Sigmoid colon (tissue), 7 donors: ENCODE results near the gene SNTG2. TPM values are rescaled to one million over a fixed set of nuclear protein-coding genes. Genes with fewer than 3 reads are reported as not detected.

Experiments used
- DNase-seq: peaks from one replicate; pipeline ENCODE4 v3.0.0-alpha.2; 2019
- H3K27ac ChIP-seq, 4 donors: fragments of 200-600 bp; sonication (generic); one replicate each; pipeline ENCODE4 v1.5.1; 2016 to 2019; ENCODE audit warnings: mild to moderate bottlenecking in 1 of 4
- H3K27me3 ChIP-seq, 3 donors: fragments of 200-600 bp; sonication (generic); one replicate each; pipeline ENCODE4 v1.5.1; 2019; ENCODE audit warnings: mild to moderate bottlenecking in 1 of 3
- H3K36me3 ChIP-seq, 4 donors: fragments of 200-600 bp; sonication (generic); one replicate each; pipeline ENCODE4 v1.5.1; 2016 to 2019
- H3K4me1 ChIP-seq, 4 donors: fragments of 200-600 bp; sonication (generic); one replicate each; pipeline ENCODE4 v1.5.1; 2017 to 2019
- H3K4me3 ChIP-seq, 4 donors: fragments of 200-600 bp; sonication (generic); one replicate each; pipeline ENCODE4 v1.5.1; 2017 to 2019; ENCODE audit warnings: mild to moderate bottlenecking in 2 of 4, moderate library complexity in 1 of 4
- H3K9me3 ChIP-seq, 4 donors: fragments of 200-600 bp in 3 of 4; sonication (generic) in 3 of 4; one replicate each; pipeline versions ENCODE4 v1.5.1 to v1.6.1; 2013 to 2019
- EP300 ChIP-seq, 4 donors: sonication (generic); formaldehyde crosslinking; IDR thresholded peaks; one replicate each; pipeline ENCODE4 v1.6.1; 2017; ENCODE audit warnings: antibody characterized with exemption in 4 of 4
- POLR2A ChIP-seq, 2 donors: fragments of 450-650 bp; IDR thresholded peaks; one replicate each; pipeline ENCODE4 v1.6.1; 2016; ENCODE audit warnings: antibody characterized with exemption in 2 of 2, mild to moderate bottlenecking in 2 of 2, moderate library complexity in 2 of 2
- POLR2AphosphoS5 ChIP-seq, 4 donors: sonication (generic); formaldehyde crosslinking; IDR thresholded peaks; one replicate each; pipeline ENCODE4 v1.6.1; 2017; ENCODE audit warnings: antibody characterized with exemption in 4 of 4
- WGBS, 2 donors: extraction: QIAGEN DNeasy Blood & Tissue Kit; methylation state at CpG; one replicate each; pipeline ENCODE4 v1.1.7; 2013; 5-methylcytosine and 5-hydroxymethylcytosine counted together
- intact Hi-C: fragments of 100-400 bp; cut with DNase I; formaldehyde crosslinking; loops from one replicate; pipeline ENCODE4 v1.15.1; 2023
- polyA plus RNA-seq, 3 donors: library from polyadenylated mRNA; stranded (reverse); fragments of 200-250 nt; gene quantifications; one replicate each; pipeline ENCODE4 v1.2.3, GENCODE V29; 2013
- total RNA-seq, 4 donors: library from RNA; depleted of rRNA; stranded (reverse); fragments of >200 nt; gene quantifications; one replicate each; pipeline ENCODE4 v1.1.0, GENCODE V29; 2016
- TF ChIP-seq, protein P1 (sequence below), 4 experiments: fragments of 450-650 bp in 3 of 4; fragments of 200-600 bp in 1 of 4; IDR thresholded peaks; one replicate each; pipeline ENCODE4 v1.5.1; 2016 to 2019; ENCODE audit warnings: antibody characterized with exemption in 4 of 4, mild to moderate bottlenecking in 3 of 4, moderate library complexity in 2 of 4
- donor health status: healthy with polysubstance abuse.
- donor health status: Bipolar disorder and iron deficiency.
- donor health status: healthy.

The SNTG2 gene
- total and polyA plus RNA-seq, 7 donors, result 0.60 to 5.2 (median 1.9) TPM; not detected in 1

- no peak for DNase-seq
- TF ChIP-seq EP300 (IDR thresholded peaks at IDR 0.05) (no peak), POLR2A (IDR thresholded peaks at IDR 0.05) (no peak), POLR2AphosphoS5 (IDR thresholded peaks at IDR 0.05) (no peak)
- TF ChIP-seq, protein P1, sequence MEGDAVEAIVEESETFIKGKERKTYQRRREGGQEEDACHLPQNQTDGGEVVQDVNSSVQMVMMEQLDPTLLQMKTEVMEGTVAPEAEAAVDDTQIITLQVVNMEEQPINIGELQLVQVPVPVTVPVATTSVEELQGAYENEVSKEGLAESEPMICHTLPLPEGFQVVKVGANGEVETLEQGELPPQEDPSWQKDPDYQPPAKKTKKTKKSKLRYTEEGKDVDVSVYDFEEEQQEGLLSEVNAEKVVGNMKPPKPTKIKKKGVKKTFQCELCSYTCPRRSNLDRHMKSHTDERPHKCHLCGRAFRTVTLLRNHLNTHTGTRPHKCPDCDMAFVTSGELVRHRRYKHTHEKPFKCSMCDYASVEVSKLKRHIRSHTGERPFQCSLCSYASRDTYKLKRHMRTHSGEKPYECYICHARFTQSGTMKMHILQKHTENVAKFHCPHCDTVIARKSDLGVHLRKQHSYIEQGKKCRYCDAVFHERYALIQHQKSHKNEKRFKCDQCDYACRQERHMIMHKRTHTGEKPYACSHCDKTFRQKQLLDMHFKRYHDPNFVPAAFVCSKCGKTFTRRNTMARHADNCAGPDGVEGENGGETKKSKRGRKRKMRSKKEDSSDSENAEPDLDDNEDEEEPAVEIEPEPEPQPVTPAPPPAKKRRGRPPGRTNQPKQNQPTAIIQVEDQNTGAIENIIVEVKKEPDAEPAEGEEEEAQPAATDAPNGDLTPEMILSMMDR (IDR thresholded peaks at IDR 0.05), result no peak
- Histone ChIP-seq H3K36me3 (no peaks in the 10 kb centered on the region), H3K4me3 (no peak overlapping the region), H3K9me3 (no peaks in the 10 kb centered on the region), H3K27me3 (no peaks in the 10 kb centered on the region), H3K27ac (no peak overlapping the region), H3K4me1 (no peaks in the 10 kb centered on the region)
- WGBS, 2 donors, result 78 to 88% methylated on average over 15 of the region's 15 CpGs
- intact Hi-C loops, result no loop called here
These were observed 282.6 kb downstream of the SNTG2 start for GRCh38 chr2:1233281-1233680.

- TF ChIP-seq POLR2AphosphoS5 (IDR thresholded peaks at IDR 0.05), result no peak
- TF ChIP-seq POLR2A (IDR thresholded peaks at IDR 0.05), result no peak
- no peak for TF ChIP-seq EP300 (IDR thresholded peaks at IDR 0.05)
- TF ChIP-seq, protein P1 (IDR thresholded peaks at IDR 0.05), result no peak
- no peaks in the 10 kb centered on the region for H3K9me3 ChIP-seq
- intact Hi-C loops, result no loop called here
- DNase-seq, result no peak
- no peaks in the 10 kb centered on the region for H3K4me1 ChIP-seq
- WGBS, 2 donors, result 82 to 83% methylated on average over 13 of the region's 13 CpGs
- no peak overlapping the region for H3K4me3 ChIP-seq
- no peaks in the 10 kb centered on the region for H3K36me3 ChIP-seq
- no peaks in the 10 kb centered on the region for H3K27me3 ChIP-seq
- H3K27ac ChIP-seq, result no peak overlapping the region
These were observed 284.2 kb downstream of the SNTG2 start for GRCh38 chr2:1234731-1235308.

GRCh38 chr2:1235806-1236205 is 285.2 kb downstream of the SNTG2 start:
- Histone ChIP-seq H3K27ac (no peak overlapping the region), H3K9me3 (no peaks in the 10 kb centered on the region), H3K4me3 (no peak overlapping the region), H3K27me3 (no peaks in the 10 kb centered on the region), H3K36me3 (no peaks in the 10 kb centered on the region), H3K4me1 (no peaks in the 10 kb centered on the region)
- no peak for DNase-seq
- 79 to 82% methylated on average over 5 of the region's 5 CpGs for WGBS, 2 donors
- no peak for TF ChIP-seq POLR2AphosphoS5 (IDR thresholded peaks at IDR 0.05)
- TF ChIP-seq, protein P1 (IDR thresholded peaks at IDR 0.05), result no peak
- TF ChIP-seq EP300 (IDR thresholded peaks at IDR 0.05), result no peak
- TF ChIP-seq POLR2A (IDR thresholded peaks at IDR 0.05), result no peak
- intact Hi-C loops, result no loop called here

DNA sequence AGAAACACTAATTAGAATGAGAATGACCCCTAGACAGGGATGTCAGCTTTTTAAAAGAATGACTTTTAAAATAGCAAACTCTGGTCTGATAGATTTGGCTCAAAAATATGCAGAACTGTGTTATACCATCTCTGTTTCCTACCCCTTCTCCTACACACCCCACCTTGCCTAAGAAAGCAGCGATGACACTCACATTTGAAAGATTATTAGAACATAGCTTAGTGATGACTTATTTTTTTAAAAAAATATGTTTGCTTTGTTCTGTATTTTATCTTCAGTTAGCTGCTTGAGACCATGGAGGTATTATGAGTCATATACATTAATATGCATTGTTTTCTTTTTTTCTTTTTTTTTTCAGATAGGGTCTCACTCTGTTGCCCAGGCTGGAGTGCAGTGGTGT is 286.0 kb downstream of the SNTG2 start:
- H3K27ac ChIP-seq, result no peak overlapping the region
- no peaks in the 10 kb centered on the region for H3K4me1 ChIP-seq
- 91 to 92% methylated on average over 1 of the region's 1 CpG for WGBS, 2 donors
- TF ChIP-seq POLR2AphosphoS5 (IDR thresholded peaks at IDR 0.05), result no peak
- no peak overlapping the region for H3K4me3 ChIP-seq
- no peaks in the 10 kb centered on the region for H3K36me3 ChIP-seq
- intact Hi-C loops, result no loop called here
- H3K9me3 ChIP-seq, result no peaks in the 10 kb centered on the region
- no peak for DNase-seq
- H3K27me3 ChIP-seq, result no peaks in the 10 kb centered on the region

DNA sequence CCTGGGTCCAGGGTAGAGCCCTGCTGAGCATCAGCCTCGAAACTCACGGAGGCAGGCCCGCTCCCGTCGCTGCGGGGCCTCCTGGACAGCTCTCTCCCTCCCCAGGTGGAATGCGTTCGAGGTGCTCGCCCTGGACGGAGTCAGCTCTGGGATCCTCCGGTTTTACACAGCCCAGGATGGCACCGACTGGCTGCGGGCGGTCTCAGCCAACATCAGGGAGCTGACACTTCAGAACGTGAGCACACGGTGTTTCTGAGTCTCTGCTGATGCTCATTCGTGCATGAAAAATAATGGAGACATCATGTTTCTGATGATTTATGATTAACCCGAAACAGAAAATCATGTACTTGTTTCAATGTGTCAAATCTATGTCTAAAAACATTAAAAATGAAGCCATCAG is 287.1 kb downstream of the SNTG2 start:
- intact Hi-C loops, result no loop called here
- no peak for TF ChIP-seq POLR2AphosphoS5 (IDR thresholded peaks at IDR 0.05)
- no peak for TF ChIP-seq EP300 (IDR thresholded peaks at IDR 0.05)
- TF ChIP-seq POLR2A (IDR thresholded peaks at IDR 0.05), result no peak
- TF ChIP-seq, protein P1 (IDR thresholded peaks at IDR 0.05), result no peak
- no peak for DNase-seq
- Histone ChIP-seq H3K27ac (no peak overlapping the region), H3K4me1 (no peaks in the 10 kb centered on the region), H3K27me3 (no peaks in the 10 kb centered on the region), H3K9me3 (no peaks in the 10 kb centered on the region), H3K36me3 (no peaks in the 10 kb centered on the region), H3K4me3 (no peak overlapping the region)
- WGBS, 2 donors, result 79 to 82% methylated on average over 18 of the region's 18 CpGs
